Upper lobe of left lung (tissue), 4 donors: ENCODE results near the gene TGOLN2.

Experiments used
- CTCF ChIP-seq, 6 experiments: fragments of 450-650 bp in 4 of 6; fragments of 200-600 bp in 2 of 6; sonication (generic) in 2 of 6; IDR thresholded peaks; one replicate each; pipeline ENCODE4 v1.5.1; 2016 to 2019; ENCODE audit warnings: antibody characterized with exemption in 6 of 6
- EP300 ChIP-seq, 4 donors: sonication (generic); formaldehyde crosslinking; IDR thresholded peaks; one replicate each; pipeline ENCODE4 v1.5.1; 2017; ENCODE audit warnings: antibody characterized with exemption in 4 of 4, control low read depth in 2 of 4
- POLR2A ChIP-seq, 4 donors: fragments of 450-650 bp; IDR thresholded peaks; one replicate each; pipeline ENCODE4 v1.5.1; 2016 to 2017; ENCODE audit warnings: antibody characterized with exemption in 4 of 4, mild to moderate bottlenecking in 2 of 4
- POLR2AphosphoS5 ChIP-seq, 2 donors: sonication (generic); formaldehyde crosslinking; IDR thresholded peaks; one replicate each; pipeline ENCODE4 v1.5.1; 2017; ENCODE audit warnings: antibody characterized with exemption in 2 of 2

GRCh38 chr2:85368921-85369320, 41.1 kb upstream of the TGOLN2 start:
- TF ChIP-seq EP300 (IDR thresholded peaks at IDR 0.05) (no peak), POLR2A (IDR thresholded peaks at IDR 0.05) (no peak), CTCF (IDR thresholded peaks at IDR 0.05) (no peak), POLR2AphosphoS5 (IDR thresholded peaks at IDR 0.05) (no peak)
